GM10847 (cell line): ENCODE data around the gene MYO1B.

ENCODE experiments used
- POLR2A ChIP-seq: IDR thresholded peaks from 2 replicates; pipeline ENCODE4 v1.6.1; 2011; ENCODE audit not compliant: insufficient read length; ENCODE audit errors: extremely low read depth

MYO1B gene

DNA sequence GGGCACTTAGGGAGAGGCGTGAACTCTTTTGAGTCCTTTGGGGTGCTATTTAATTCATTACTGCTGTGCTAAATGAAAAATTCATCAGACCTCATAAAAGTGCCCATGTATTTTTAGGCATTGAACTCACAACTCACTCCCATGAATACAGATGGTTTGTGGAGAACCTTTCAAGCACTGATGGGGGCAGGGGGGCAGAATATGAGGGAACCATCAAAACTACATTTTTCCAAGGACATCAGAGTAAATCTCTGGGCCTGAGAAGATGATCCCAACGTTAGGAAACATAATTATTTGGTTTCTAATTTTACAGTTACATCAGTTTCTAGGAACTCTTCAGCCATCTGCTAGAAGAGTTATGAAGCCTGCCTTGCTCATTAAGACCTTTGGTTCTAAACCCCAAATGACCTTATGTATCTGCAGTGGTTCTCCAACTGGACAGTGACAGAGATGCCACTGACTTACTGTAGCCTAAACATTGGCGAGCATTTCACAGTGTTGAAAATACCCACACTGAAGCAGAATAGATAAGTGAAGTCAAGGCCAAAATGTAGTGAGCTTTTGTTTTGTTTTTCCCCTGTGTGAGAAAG is 90.8 kb downstream of the MYO1B start:
- no peak for TF ChIP-seq POLR2A

DNA sequence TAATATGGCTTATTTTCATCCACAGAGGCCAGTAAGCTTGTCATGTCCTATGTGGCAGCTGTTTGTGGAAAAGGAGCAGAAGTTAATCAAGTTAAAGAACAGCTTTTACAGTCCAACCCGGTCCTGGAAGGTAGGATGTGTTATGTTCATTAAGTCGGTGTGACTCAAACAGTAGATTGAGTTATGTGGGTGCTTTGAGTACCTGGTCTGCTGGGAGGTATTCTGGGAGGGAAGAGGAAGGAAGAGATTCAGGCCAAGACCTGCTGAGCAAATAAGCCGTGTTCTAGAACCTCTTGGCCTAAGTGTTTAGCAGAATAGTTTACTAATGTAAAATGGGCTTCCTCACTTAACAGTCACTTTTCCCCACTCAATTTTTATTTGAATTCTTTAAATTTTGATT is 96.2 kb downstream of the MYO1B start:
- no peak for TF ChIP-seq POLR2A

DNA sequence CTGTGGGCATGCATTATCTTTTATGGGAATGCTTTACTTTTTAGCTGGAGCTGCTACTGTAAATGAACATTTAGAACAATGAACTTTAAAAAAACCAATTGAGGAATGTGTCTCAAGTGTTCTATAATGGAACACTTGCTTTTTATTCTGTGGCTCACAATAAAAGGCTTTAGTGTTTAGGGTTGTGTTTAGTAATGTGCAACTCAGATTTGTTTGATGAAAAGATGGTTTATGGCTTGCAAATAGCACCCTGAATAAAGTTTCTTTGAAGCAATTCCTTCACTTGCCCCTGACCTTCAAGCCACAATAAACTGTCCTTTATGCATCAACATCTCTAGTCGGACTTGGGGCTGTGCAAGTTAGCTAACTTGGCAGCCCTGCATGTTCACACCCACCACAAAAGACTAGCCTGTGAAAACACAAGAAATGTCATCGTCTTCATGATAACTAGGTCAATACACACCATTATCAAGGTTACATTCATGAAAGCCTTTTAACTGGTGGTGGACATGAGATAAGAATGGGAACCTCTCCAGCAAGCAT is 98.7 kb downstream of the MYO1B start:
- no peak for TF ChIP-seq POLR2A

DNA sequence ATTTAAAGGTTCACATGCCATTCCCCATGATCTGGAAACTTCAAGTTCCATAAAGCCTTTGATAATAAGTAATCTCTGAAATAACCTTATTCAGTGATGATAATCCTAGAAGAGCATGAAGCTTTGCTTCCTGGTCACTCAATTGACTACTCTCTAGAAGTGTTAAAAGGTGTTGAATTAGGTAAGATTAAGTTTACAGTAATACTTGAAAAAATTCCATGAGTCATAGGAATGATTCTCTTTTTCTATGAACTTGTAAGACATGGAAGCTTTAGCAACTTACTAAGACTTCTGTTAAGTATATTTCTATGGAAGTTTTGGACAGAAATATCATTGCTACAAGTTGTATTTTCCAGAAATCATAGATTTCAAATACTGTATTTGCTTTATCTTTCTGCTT is 100.6 kb downstream of the MYO1B start:
- no peak for TF ChIP-seq POLR2A

DNA sequence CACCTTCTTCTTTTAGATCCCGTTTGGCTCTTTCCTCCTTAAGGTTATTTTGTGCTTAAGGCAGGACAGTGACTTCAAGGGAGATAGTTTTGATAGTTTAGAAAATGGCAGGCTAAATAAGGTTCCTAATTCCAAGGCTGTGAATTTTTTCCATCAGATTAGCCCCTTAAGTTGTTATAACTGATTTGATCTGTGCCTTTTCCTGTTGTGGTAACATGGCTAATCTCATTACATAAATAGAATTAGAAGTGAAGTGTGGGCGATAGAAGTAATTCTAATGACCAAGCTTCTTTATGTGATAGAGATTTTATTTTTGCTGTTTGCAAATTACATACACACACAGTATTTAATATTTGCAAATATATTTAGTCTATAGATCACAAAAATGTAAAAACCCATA is 102.0 kb downstream of the MYO1B start:
- no peak for TF ChIP-seq POLR2A

DNA sequence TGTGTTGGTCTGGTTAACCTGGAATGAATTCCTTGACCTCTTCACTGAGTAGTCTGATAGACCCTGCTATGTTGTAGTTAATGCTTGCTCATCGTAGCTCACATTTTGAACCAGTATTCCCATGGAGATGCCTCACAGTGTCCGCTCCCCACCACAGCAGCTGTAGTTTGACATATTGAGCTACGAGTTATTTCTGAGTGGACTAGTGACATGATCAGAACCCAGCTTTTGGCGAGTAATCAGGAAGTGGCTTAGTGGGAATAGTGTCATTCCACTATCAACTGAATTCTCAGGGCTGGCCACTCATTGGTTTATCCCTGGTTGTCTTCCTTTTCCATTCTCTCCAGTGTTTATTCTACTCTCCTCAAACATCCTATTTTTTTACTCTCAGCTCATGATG is 102.7 kb downstream of the MYO1B start:
- TF ChIP-seq POLR2A: no peak

DNA sequence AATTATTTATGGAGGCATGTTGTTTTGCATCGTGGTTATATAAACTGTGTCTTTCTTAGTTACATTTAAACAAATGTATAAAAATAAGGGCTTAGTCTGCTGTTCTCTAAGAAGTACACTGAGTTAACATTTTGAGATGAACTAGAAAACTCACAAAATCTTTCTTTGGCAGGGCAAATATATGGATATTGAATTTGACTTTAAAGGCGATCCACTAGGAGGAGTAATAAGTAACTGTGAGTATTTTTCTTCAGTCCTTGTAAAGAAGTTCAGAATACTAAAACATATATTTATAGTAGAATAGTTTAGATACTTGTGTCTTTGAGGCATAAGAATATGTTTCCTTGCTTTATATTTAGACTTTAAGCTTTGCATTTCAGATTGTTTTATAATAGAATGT is 104.8 kb downstream of the MYO1B start:
- no peak for TF ChIP-seq POLR2A

DNA sequence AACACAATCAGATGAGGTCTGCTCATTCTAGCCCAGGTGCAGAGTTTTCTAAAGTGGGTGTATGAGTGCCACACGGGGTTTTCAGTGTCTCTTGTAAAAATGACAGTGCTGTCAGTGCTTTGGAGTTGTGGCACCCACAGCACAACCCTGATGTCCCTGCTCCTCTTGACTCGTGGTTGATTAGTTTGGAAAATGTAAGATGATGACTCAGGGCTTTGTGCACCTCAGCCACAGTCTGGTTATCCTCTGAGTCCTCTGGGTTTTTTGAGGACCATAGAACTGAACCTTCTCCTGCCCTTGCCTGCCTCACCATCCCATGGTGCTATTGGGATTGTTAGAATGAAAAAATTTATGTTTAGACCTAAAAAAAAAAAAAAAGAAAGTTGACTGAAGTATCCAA is 105.6 kb downstream of the MYO1B start:
- no peak for TF ChIP-seq POLR2A

DNA sequence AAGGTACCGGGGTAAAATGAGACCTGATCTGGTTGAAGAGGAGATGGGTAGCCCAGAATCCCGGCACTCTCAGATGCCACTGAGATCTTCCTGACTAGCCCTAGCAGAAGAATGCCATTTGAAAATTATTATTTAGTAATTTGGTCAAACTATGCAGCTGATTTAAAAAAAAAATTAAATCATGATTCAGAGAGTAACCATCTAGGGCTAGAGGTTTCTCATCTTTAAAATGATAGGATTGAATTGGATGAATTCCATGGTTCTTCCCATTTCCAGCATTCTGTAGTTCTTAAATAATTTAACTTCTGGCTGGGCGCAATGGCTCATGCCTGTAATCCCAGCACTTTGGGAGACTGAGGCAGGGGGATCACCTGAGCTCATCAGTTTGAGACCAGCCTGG is 106.1 kb downstream of the MYO1B start:
- no peak for TF ChIP-seq POLR2A

DNA sequence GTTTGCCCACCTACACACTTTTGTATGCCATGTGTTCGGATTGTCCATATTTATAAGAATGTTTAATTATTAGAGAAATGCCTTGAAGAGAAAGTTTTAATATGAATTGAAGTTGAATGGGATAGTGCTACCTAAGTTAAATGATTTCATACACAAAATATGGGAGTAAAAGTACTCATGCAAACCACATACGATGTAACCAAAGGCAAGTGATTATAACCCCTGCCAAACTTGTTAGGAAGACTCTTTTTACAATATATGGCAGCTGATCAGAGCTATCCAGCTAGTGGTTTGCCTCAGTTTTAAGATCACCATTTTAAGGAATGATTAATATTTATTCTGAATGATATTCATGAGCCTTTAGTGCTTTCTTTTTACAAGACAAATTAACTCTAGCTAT is 106.7 kb downstream of the MYO1B start:
- no peak for TF ChIP-seq POLR2A

DNA sequence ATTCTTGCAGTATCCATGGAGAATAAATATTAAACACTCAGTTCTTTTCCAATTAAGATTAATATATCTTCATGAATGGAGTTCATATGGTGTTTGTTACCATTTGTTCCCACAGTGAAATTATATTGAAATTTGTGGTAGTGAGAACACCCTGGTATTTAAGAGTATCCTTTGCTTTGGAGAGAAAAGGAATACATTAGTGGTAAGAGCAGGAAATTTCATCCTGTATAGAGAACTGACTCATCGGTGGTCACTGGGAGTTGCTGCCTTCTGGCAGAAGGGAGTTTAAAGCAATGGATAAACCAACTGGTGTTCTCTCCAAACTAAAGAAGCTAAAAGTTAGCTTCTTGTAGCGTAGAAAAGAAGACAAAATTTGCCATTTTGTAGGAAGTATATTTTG is 107.3 kb downstream of the MYO1B start:
- no peak for TF ChIP-seq POLR2A

DNA sequence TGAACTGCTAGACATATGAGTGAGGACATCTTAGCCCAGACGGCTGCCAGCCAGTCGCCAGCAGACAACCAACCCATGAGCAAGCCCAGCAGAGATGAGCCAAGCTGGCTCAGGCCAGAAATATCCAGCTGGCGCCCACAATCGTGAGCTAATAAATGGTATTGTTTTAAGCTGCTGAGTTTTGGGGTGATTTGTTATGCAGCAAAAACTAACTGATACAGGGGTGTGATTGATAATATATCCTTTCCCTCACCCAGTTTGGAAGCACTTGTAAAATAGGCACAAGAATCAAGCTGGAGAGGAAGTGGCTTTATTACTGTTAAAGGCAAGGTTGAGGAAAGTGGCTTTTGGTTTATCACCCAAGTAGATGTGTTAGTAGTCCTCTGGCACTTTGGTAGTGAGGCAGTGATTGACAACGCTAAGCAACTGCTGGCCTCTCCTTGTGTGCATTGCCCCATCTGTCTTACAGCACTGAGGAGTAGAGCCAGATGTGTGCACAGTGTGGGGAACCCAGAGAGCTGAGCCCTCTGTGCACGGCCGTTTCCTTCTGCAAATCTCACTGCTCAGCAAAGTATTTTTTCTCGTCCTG is 110.1 kb downstream of the MYO1B start:
- TF ChIP-seq POLR2A: no peak

DNA sequence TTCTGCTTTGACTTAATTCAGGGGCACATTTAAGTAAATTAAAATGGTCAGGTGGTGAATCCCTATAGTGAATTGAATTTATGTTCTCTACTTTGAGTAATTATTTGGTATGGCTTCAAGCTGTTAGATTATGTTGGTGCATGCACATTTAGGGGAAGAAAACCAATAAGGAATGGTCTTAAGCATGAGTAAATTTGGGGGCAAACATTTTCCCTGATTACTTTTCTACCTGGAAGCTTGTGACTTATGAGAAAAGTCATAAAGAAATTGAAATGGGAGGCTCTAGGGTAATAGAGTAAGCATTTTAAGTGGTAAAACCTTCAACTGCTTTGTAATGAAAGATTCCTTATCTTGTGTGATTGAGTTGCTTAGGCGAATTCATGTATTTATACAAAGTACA is 112.5 kb downstream of the MYO1B start:
- no peak for TF ChIP-seq POLR2A

DNA sequence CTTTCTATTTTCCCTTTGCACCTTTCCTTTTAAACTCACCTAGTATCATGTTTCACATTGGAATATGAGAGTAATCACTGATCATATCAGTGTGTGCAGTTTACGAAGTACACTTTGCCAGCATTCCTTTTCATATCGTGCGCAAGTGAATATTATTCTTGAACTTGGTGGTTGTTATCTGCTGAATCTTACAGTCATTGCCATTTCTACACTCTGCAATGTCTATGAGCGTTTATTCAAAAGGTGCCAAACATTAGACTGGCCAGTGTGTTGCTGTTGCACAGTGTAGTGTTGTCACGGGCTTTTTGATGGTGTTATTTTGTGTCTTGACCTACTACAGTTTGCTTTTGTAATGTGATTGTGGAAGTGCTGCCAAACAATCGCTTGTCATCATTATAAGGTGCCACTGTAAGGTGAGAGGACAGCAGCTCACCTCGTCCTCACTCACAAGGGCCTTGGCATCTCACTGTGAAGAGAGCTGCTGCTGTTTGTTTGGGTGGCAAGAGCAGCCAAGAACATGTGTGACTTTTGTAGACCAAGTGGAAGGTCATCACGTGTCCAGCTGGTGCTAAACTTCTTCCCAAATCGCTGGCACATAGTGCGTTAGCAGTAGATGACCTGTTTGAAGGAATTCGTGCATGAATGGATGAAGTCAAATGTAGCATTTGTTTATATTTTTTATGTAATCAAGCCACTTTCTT is 113.3 kb downstream of the MYO1B start:
- TF ChIP-seq POLR2A: no peak

DNA sequence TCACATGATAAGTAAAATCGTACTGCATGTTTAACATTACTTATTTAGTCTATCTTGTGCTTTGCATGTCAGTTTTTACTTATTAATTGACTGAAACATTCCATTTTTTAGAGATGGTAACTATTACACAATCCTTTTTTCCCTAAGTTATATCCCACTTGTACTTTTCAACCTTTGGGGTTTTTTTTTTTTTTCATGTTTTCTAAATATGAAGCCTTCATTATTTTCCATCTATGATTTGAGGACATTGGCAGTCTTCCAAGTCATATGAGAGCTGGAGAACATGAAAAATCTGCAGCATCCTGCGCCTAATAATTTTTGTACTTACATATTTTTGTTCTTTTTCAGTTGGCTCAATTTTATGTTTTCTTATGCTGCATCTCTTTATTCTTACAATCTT is 113.9 kb downstream of the MYO1B start:
- TF ChIP-seq POLR2A: no peak

DNA sequence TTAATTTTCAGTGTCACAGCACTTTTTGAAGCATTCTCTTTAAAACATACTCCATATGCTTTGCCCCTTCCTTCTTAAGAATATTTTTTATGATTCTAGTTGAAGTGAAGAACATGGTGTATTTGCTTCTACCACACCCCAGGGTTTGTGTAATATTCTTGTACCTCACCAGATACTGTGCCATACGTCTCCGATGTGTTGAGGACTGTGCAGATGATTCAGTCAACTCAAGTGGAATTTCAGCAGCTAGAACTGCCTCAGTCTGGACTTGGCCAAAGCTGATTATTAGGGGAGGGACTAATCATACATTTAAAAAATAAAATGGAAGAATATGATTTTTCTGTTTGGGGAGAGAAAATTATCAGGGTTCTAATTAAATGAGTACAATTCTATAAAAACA is 115.7 kb downstream of the MYO1B start:
- TF ChIP-seq POLR2A: no peak
